ENCODE results near the gene STX8. TPM values are rescaled to one million over a fixed set of nuclear protein-coding genes. Genes with fewer than 3 reads are reported as not detected.
A peak's percentile ranks its signal among the peaks of the same experiment; 100 is the strongest.

Gene STX8
- total RNA-seq, 1 donor from 2014 or later = 54.8 TPM

GRCh38 chr17:9313346-9313745 lies 262.3 kb downstream of the STX8 start:
- no peaks in the 10 kb centered on the region for H3K27me3 Mint-ChIP-seq (ENCODE audit: low read depth, unreplicated experiment)
- peaks cover 4% of the 10 kb centered on the region for H3K36me3 Mint-ChIP-seq (ENCODE audit: low read depth, unreplicated experiment)
- Histone ChIP-seq H3K4me3 (ENCODE audit: insufficient read depth, low read depth, low read length) (no peak overlapping the region), H4K20me1 (ENCODE audit: insufficient read depth, low read length) (no peaks in the 10 kb centered on the region), H3K9me3 (ENCODE audit: insufficient read depth, low read depth, low read length) (no peaks in the 10 kb centered on the region), H2AFZ (ENCODE audit: low read depth, low read length) (no peak overlapping the region), H3K4me1 (ENCODE audit: insufficient read depth, low read length) (no peaks in the 10 kb centered on the region), H3K9ac (ENCODE audit: low read length) (no peak overlapping the region), H3K79me2 (ENCODE audit: insufficient read depth, low read length) (no peaks in the 10 kb centered on the region), H3K4me2 (ENCODE audit: low read length) (no peak overlapping the region), H3K27me3 (ENCODE audit: insufficient read depth, low read length) (no peaks in the 10 kb centered on the region), H3K36me3 (ENCODE audit: insufficient read depth, low read length) (no peaks in the 10 kb centered on the region), H3K27ac (ENCODE audit: low read depth, low read length) (no peak overlapping the region)
- no peak for FAIRE-seq
- H3K27ac Mint-ChIP-seq (ENCODE audit: unreplicated experiment) = no peak overlapping the region
- DNase-seq (ENCODE audit: low read depth) = no peak
- TF ChIP-seq EZH2 (IDR thresholded peaks at IDR 0.05; ENCODE audit: insufficient read depth, low read length) (no peak), CTCF (IDR thresholded peaks at IDR 0.05; ENCODE audit: insufficient read depth, low read depth, low read length) (no peak)
- H3K4me3 Mint-ChIP-seq (ENCODE audit: unreplicated experiment) = no peak overlapping the region
- H3K4me1 Mint-ChIP-seq (ENCODE audit: low read depth, unreplicated experiment) = peaks cover 5% of the 10 kb centered on the region
- no peaks in the 10 kb centered on the region for H3K9me3 Mint-ChIP-seq (ENCODE audit: unreplicated experiment)

- Mint-ChIP-seq H3K4me3 (ENCODE audit: unreplicated experiment) (no peak overlapping the region), H3K36me3 (ENCODE audit: low read depth, unreplicated experiment) (no peaks in the 10 kb centered on the region), H3K9me3 (ENCODE audit: unreplicated experiment) (no peaks in the 10 kb centered on the region), H3K27ac (ENCODE audit: unreplicated experiment) (no peak overlapping the region), H3K27me3 (ENCODE audit: low read depth, unreplicated experiment) (no peaks in the 10 kb centered on the region), H3K4me1 (ENCODE audit: low read depth, unreplicated experiment) (peaks cover 19% of the 10 kb centered on the region)
- no peaks in the 10 kb centered on the region for H4K20me1 ChIP-seq (ENCODE audit: insufficient read depth, low read length)
- H3K27ac ChIP-seq (ENCODE audit: low read depth, low read length) = no peak overlapping the region
- H3K79me2 ChIP-seq (ENCODE audit: insufficient read depth, low read length) = no peaks in the 10 kb centered on the region
- H2AFZ ChIP-seq (ENCODE audit: low read depth, low read length) = no peak overlapping the region
- DNase-seq (ENCODE audit: low read depth) (no peak), FAIRE-seq (no peak)
- H3K4me1 ChIP-seq (ENCODE audit: insufficient read depth, low read length) = peaks cover 10% of the 10 kb centered on the region
- H3K4me2 ChIP-seq (ENCODE audit: low read length) = no peak overlapping the region
- H3K36me3 ChIP-seq (ENCODE audit: insufficient read depth, low read length) = no peaks in the 10 kb centered on the region
- H3K27me3 ChIP-seq (ENCODE audit: insufficient read depth, low read length) = no peaks in the 10 kb centered on the region
- H3K4me3 ChIP-seq (ENCODE audit: insufficient read depth, low read depth, low read length) = no peak overlapping the region
- no peaks in the 10 kb centered on the region for H3K9me3 ChIP-seq (ENCODE audit: insufficient read depth, low read depth, low read length)
- TF ChIP-seq EZH2 (IDR thresholded peaks at IDR 0.05; ENCODE audit: insufficient read depth, low read length) (no peak), CTCF (IDR thresholded peaks at IDR 0.05; ENCODE audit: insufficient read depth, low read depth, low read length) (no peak)
- no peak overlapping the region for H3K9ac ChIP-seq (ENCODE audit: low read length)
These were observed 266.4 kb downstream of the STX8 start for GRCh38 chr17:9309216-9309615.

- Histone ChIP-seq H3K36me3 (ENCODE audit: insufficient read depth, low read length) (no peaks in the 10 kb centered on the region), H3K27ac (ENCODE audit: low read depth, low read length) (no peak overlapping the region), H3K4me3 (ENCODE audit: insufficient read depth, low read depth, low read length) (no peak overlapping the region), H2AFZ (ENCODE audit: low read depth, low read length) (no peak overlapping the region), H3K9me3 (ENCODE audit: insufficient read depth, low read depth, low read length) (no peaks in the 10 kb centered on the region), H3K9ac (ENCODE audit: low read length) (no peak overlapping the region), H3K4me2 (ENCODE audit: low read length) (peak overlapping the region; percentile 31), H3K79me2 (ENCODE audit: insufficient read depth, low read length) (no peaks in the 10 kb centered on the region), H4K20me1 (ENCODE audit: insufficient read depth, low read length) (no peaks in the 10 kb centered on the region), H3K4me1 (ENCODE audit: insufficient read depth, low read length) (peaks cover 10% of the 10 kb centered on the region), H3K27me3 (ENCODE audit: insufficient read depth, low read length) (no peaks in the 10 kb centered on the region)
- H3K27me3 Mint-ChIP-seq (ENCODE audit: low read depth, unreplicated experiment) = no peaks in the 10 kb centered on the region
- DNase-seq (ENCODE audit: low read depth) = no peak
- TF ChIP-seq CTCF (IDR thresholded peaks at IDR 0.05; ENCODE audit: insufficient read depth, low read depth, low read length) = no peak
- H3K4me1 Mint-ChIP-seq (ENCODE audit: low read depth, unreplicated experiment) = peaks cover 19% of the 10 kb centered on the region
- H3K4me3 Mint-ChIP-seq (ENCODE audit: unreplicated experiment) = no peak overlapping the region
- no peaks in the 10 kb centered on the region for H3K36me3 Mint-ChIP-seq (ENCODE audit: low read depth, unreplicated experiment)
- H3K27ac Mint-ChIP-seq (ENCODE audit: unreplicated experiment) = peak overlapping the region; percentile 91
- no peak for FAIRE-seq
- H3K9me3 Mint-ChIP-seq (ENCODE audit: unreplicated experiment) = no peaks in the 10 kb centered on the region
These were observed 267.6 kb downstream of the STX8 start for GRCh38 chr17:9308069-9308468.

Measured in astrocyte (in vitro differentiated cells and primary cell).